Endodermal cell (in vitro differentiated cells): ENCODE data around the gene TMIGD2. TPM values are rescaled to one million over a fixed set of nuclear protein-coding genes. Genes with fewer than 3 reads are reported as not detected.
A peak's percentile ranks its signal among the peaks of the same experiment; 100 is the strongest.
"Not testable (repeated sequence)": the region's sequence is repeated elsewhere in the genome, so short reads cannot be mapped to it uniquely, and the experiment has no call there.

Experiments used
- DNase-seq: peaks from one replicate; pipeline ENCODE4 v3.0.0-alpha.2; 2017
- H3K27ac ChIP-seq: 2 replicates; pipeline ENCODE4 v1.5.1; 2013; ENCODE audit warnings: mild to moderate bottlenecking, low read depth, low read length, moderate library complexity
- H3K27me3 ChIP-seq: 2 replicates; pipeline ENCODE4 v1.6.1; 2013; ENCODE audit warnings: mild to moderate bottlenecking, low read length, moderate library complexity; ENCODE audit not compliant: insufficient read depth, control insufficient read depth, poor library complexity, severe bottlenecking
- H3K36me3 ChIP-seq: 2 replicates; pipeline ENCODE4 v1.7.0; 2013; ENCODE audit warnings: mild to moderate bottlenecking, low read length, moderate library complexity; ENCODE audit not compliant: control insufficient read depth, insufficient read depth
- H3K4me1 ChIP-seq: one replicate; pipeline ENCODE4 v1.7.0; 2013; ENCODE audit warnings: low read length; ENCODE audit not compliant: control insufficient read depth, insufficient read depth
- H3K4me3 ChIP-seq: 2 replicates; pipeline ENCODE4 v1.5.1; 2013; ENCODE audit warnings: mild to moderate bottlenecking, low read length, moderate library complexity
- H3K9ac ChIP-seq: 2 replicates; pipeline ENCODE4 v1.6.1; 2013; ENCODE audit warnings: mild to moderate bottlenecking, low read length, moderate library complexity; ENCODE audit not compliant: poor library complexity, severe bottlenecking; ENCODE audit errors: extremely low read depth
- H3K9me3 ChIP-seq: 2 replicates; pipeline ENCODE4 v1.6.1; 2013; ENCODE audit warnings: mild to moderate bottlenecking, low read length, moderate library complexity; ENCODE audit not compliant: control insufficient read depth
- H3K27ac Mint-ChIP-seq: 2 replicates; pipeline ENCODE4 v1.8.0; 2020; ENCODE audit warnings: mixed read lengths
- H3K27me3 Mint-ChIP-seq: 2 replicates; pipeline ENCODE4 v1.8.0; 2021; ENCODE audit warnings: mild to moderate bottlenecking, mixed read lengths; ENCODE audit not compliant: insufficient read depth
- H3K36me3 Mint-ChIP-seq: 2 replicates; pipeline ENCODE4 v1.8.0; 2020; ENCODE audit warnings: low read depth, mixed read lengths
- H3K4me1 Mint-ChIP-seq: 2 replicates; pipeline ENCODE4 v1.8.0; 2020; ENCODE audit warnings: mixed read lengths
- H3K4me3 Mint-ChIP-seq: 2 replicates; pipeline ENCODE4 v1.8.0; 2020; ENCODE audit warnings: mild to moderate bottlenecking, moderate library complexity, mixed read lengths
- H3K9me3 Mint-ChIP-seq: 2 replicates; pipeline ENCODE4 v1.8.0; 2020; ENCODE audit warnings: mild to moderate bottlenecking, mixed read lengths
- CTCF ChIP-seq: fragments of 200-600 bp; sonication (generic); conservative IDR thresholded peaks from 2 replicates; pipeline ENCODE4 v1.5.0; 2021; ENCODE audit warnings: antibody characterized with exemption, mild to moderate bottlenecking
- WGBS, 2 experiments: methylation state at CpG; one replicate each; pipeline versions ENCODE4 v1.1.5 to v1.1.7; 2013; ENCODE audit warnings: missing lambda C conversion rate in 2 of 2, mixed read lengths in 1 of 2; ENCODE audit not compliant: insufficient coverage in 1 of 2, insufficient read length in 1 of 2; 5-methylcytosine and 5-hydroxymethylcytosine counted together
- long read RNA-seq, 4 experiments: library from polyadenylated mRNA in 2 of 4; library from RNA in 1 of 4; library from capped mRNA in 1 of 4; stranded (forward) in 3 of 4; unstranded in 1 of 4; transcript quantifications; one replicate each; pipeline ENCODE4 v2.0.0, GENCODE V29; 2020 to 2021; ENCODE audit warnings: inconsistent platforms in 1 of 4
- polyA plus RNA-seq, 2 experiments: library from polyadenylated mRNA; stranded (reverse); fragments of 50-300 nt; gene quantifications; one replicate each; pipeline ENCODE4 v1.2.3, GENCODE V29; 2013
- total RNA-seq, 2 donors: library from RNA; stranded (reverse); fragmentation: NEBNext Ultra II Directional in 1 of 2; extraction: Animal tissue kit (Norgen Biotek cat#: 25700) in 1 of 2; gene quantifications; 2 replicates in 1 of 2; 3 replicates in 1 of 2; pipeline ENCODE4 v1.2.1, GENCODE V29; 2021

Gene TMIGD2
- under 1 TPM; 0.58 to 0.70 TPM for total RNA-seq
- polyA plus RNA-seq (2013, experiment 1 of 2) = 0.93 TPM
- polyA plus RNA-seq (2013, experiment 2 of 2) = 0.87 TPM
- long read RNA-seq, experiment 1 = 0 reads
- long read RNA-seq, experiment 2 = 0 reads
- long read RNA-seq, experiment 3 = 0 reads
- long read RNA-seq, experiment 4, partial matches to known transcripts = 0 of 2 reads
- long read RNA-seq, experiment 4, other reads (novel, unspliced or antisense) = 1 of 2 reads

- no peaks in the 10 kb centered on the region for H3K27me3 Mint-ChIP-seq
- TF ChIP-seq CTCF = no peak
- peak within 1 kb of the TSS; percentile 12 for H3K27ac Mint-ChIP-seq
- no peaks in the 10 kb centered on the region for H3K9me3 Mint-ChIP-seq
- H3K9me3 ChIP-seq = no peaks in the 10 kb centered on the region
- H3K4me3 ChIP-seq = no peak within 1 kb of the TSS
- peak within 1 kb of the TSS; percentile 63 for H3K27ac ChIP-seq
- no peaks in the 10 kb centered on the region for H3K27me3 ChIP-seq
- no peaks in the 10 kb centered on the region for H3K36me3 ChIP-seq
- H3K9ac ChIP-seq = no peak within 1 kb of the TSS
- DNase-seq = no peak
- H3K36me3 Mint-ChIP-seq = peaks cover 6% of the 10 kb centered on the region
- H3K4me1 ChIP-seq = no peaks in the 10 kb centered on the region
- H3K4me1 Mint-ChIP-seq = peaks cover 6% of the 10 kb centered on the region
- WGBS, 2 experiments = 84 to 89% methylated on average over 6 to 8 of the region's 8 CpGs
- no peak within 1 kb of the TSS for H3K4me3 Mint-ChIP-seq
Observed at GRCh38 chr19:4302243-4302640, at the start of gene TMIGD2. TMIGD2 (minus strand) TSS chr19:4302389; CDS start chr19:4302385, 4 bp downstream.

GRCh38 chr19:4350726-4351125, 48.5 kb upstream of the TMIGD2 start:
- H3K4me1 ChIP-seq = no peaks in the 10 kb centered on the region
- no peak for TF ChIP-seq CTCF
- Mint-ChIP-seq H3K27me3 (no peaks in the 10 kb centered on the region), H3K9me3 (no peaks in the 10 kb centered on the region), H3K27ac (peak overlapping the region; percentile 17), H3K4me1 (no peaks in the 10 kb centered on the region), H3K36me3 (peaks cover 47% of the 10 kb centered on the region), H3K4me3 (no peak overlapping the region)
- H3K4me3 ChIP-seq = no peak overlapping the region
- no peak for DNase-seq
- H3K27me3 ChIP-seq = no peaks in the 10 kb centered on the region
- WGBS, 2 experiments = 87 to 96% methylated on average over 5 to 9 of the region's 9 CpGs
- H3K9ac ChIP-seq = no peak overlapping the region
- H3K9me3 ChIP-seq = no peaks in the 10 kb centered on the region
- H3K27ac ChIP-seq = no peak overlapping the region
- peaks cover 60% of the 10 kb centered on the region for H3K36me3 ChIP-seq

- no peak overlapping the region for H3K27ac ChIP-seq
- H3K27me3 Mint-ChIP-seq = no peaks in the 10 kb centered on the region
- no peak overlapping the region for H3K9ac ChIP-seq
- H3K4me1 Mint-ChIP-seq = no peaks in the 10 kb centered on the region
- H3K27me3 ChIP-seq = no peaks in the 10 kb centered on the region
- H3K4me1 ChIP-seq = no peaks in the 10 kb centered on the region
- H3K36me3 ChIP-seq = peaks cover 65% of the 10 kb centered on the region
- no peaks in the 10 kb centered on the region for H3K9me3 Mint-ChIP-seq
- no peak overlapping the region for H3K4me3 Mint-ChIP-seq
- no peak for TF ChIP-seq CTCF
- DNase-seq = no peak
- H3K4me3 ChIP-seq = no peak overlapping the region
- H3K9me3 ChIP-seq = no peaks in the 10 kb centered on the region
- WGBS, 2 experiments = 86 to 90% methylated on average over 7 to 8 of the region's 8 CpGs
- no peak overlapping the region for H3K27ac Mint-ChIP-seq
- peaks cover 52% of the 10 kb centered on the region for H3K36me3 Mint-ChIP-seq
Observed at GRCh38 chr19:4350111-4350510, 47.9 kb upstream of the TMIGD2 start.

GRCh38 chr19:4349225-4349624, 47.0 kb upstream of the TMIGD2 start:
- not testable (repeated sequence) for H3K27ac Mint-ChIP-seq, H3K4me1 ChIP-seq, H3K9ac ChIP-seq, H3K4me1 Mint-ChIP-seq, H3K27me3 ChIP-seq, H3K9me3 Mint-ChIP-seq, H3K27me3 Mint-ChIP-seq, H3K9me3 ChIP-seq, H3K4me3 ChIP-seq, H3K27ac ChIP-seq, DNase-seq, H3K4me3 Mint-ChIP-seq
- H3K36me3 ChIP-seq = peaks cover 58% of the 10 kb centered on the region
- WGBS, 2 experiments = 96 to 97% methylated on average over 11 to 16 of the region's 16 CpGs
- peaks cover 52% of the 10 kb centered on the region for H3K36me3 Mint-ChIP-seq
